MG63 (cell line): ENCODE results near the gene OR2S2. TPM values are rescaled to one million over a fixed set of nuclear protein-coding genes. Genes with fewer than 3 reads are reported as not detected.

Source experiments
- DNase-seq: peaks from one replicate; pipeline ENCODE4 v3.0.0-alpha.2; 2020
- H3K27me3 ChIP-seq: fragments of 250-450 bp; sonication (Bioruptor Pico); 2 replicates; pipeline ENCODE4 v1.5.1; 2020; ENCODE audit warnings: mild to moderate bottlenecking, moderate library complexity
- H3K36me3 ChIP-seq: fragments of 250-450 bp; sonication (Bioruptor Pico); 2 replicates; pipeline ENCODE4 v1.5.1; 2020; ENCODE audit warnings: mild to moderate bottlenecking, moderate library complexity
- H3K4me3 ChIP-seq: fragments of 250-450 bp; sonication (Bioruptor Pico); 2 replicates; pipeline ENCODE4 v1.5.1; 2020; ENCODE audit warnings: mild to moderate bottlenecking, moderate library complexity
- H3K9me3 ChIP-seq: fragments of 250-450 bp; sonication (Bioruptor Pico); 2 replicates; pipeline ENCODE4 v1.5.1; 2020; ENCODE audit warnings: mild to moderate bottlenecking, moderate library complexity
- total RNA-seq: library from RNA; depleted of rRNA; stranded (reverse); fragments of >200 nt; shearing (Covaris generic); gene quantifications from 2 replicates; pipeline ENCODE4 v1.2.3, GENCODE V29; 2014; ENCODE audit warnings: low replicate concordance

Gene OR2S2
- total RNA-seq, 1 experiment from 2014 or later: not detected

DNA sequence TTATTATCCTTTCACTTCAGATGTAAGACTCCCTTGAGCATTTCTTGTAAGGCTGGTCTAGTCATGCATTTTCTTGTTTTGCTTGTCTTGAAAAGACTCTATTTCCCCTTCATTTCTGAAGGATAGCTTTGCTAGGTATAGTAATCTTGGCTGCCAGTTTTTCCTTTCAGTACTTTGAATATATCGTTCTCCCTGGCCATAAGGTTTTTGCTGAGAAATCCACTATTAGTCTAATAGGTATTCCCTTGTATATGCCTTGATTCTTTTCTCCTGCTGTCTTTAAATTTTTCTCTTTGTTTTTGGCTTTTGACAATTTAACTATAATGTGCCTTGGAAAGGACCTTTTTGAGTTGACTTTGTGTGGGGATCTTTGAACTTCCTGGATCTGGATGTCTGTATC is 16.8 kb upstream of the OR2S2 start:
- H3K4me3 ChIP-seq: no peak overlapping the region
- DNase-seq: no peak
- no peaks in the 10 kb centered on the region for H3K36me3 ChIP-seq
- no peaks in the 10 kb centered on the region for H3K27me3 ChIP-seq
- H3K9me3 ChIP-seq: peaks cover 40% of the 10 kb centered on the region

DNA sequence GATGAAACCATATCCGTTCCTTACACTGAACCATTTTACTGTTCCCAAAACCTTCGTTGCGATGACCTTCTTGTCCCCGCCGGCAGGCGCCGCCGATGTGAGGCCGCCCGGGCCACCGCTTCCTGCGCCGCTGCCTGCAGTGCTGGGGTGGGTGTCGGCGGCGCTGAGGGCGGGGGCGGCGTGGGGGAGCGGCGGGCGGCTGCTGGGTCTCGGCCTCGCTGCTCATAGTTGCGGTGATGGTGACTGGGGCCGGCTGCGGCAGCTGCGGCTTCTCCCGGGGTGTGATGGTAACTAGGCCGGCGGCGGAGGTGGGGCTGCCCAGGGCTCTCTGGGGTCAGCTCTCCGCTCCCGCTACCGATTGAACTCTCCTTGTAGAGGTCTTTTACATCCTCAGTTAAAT is 14.1 kb upstream of the OR2S2 start:
- no peaks in the 10 kb centered on the region for H3K36me3 ChIP-seq
- H3K4me3 ChIP-seq: no peak overlapping the region
- H3K9me3 ChIP-seq: peaks cover 33% of the 10 kb centered on the region
- DNase-seq: no peak
- H3K27me3 ChIP-seq: no peaks in the 10 kb centered on the region

DNA sequence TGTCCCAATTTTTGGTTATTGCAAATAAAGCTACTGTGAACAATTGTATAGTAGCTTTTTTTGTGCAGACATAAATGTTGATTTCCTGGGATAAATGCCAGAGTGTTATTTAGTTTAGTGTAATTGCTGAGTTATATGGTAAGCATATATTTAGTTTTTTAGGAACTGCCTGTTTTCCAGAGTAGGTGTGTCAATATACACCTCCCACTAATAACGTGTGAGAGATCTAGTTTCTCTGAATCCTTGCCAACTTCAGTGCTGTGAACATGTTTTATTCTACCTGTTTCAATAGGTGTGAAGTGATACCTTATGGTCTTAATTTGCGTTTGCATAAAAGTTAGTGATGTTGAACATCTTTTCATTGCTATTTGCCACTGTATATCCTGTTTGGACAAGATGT is 9.1 kb upstream of the OR2S2 start:
- DNase-seq: no peak
- no peaks in the 10 kb centered on the region for H3K9me3 ChIP-seq
- H3K4me3 ChIP-seq: no peak overlapping the region
- no peaks in the 10 kb centered on the region for H3K27me3 ChIP-seq
- H3K36me3 ChIP-seq: no peaks in the 10 kb centered on the region

DNA sequence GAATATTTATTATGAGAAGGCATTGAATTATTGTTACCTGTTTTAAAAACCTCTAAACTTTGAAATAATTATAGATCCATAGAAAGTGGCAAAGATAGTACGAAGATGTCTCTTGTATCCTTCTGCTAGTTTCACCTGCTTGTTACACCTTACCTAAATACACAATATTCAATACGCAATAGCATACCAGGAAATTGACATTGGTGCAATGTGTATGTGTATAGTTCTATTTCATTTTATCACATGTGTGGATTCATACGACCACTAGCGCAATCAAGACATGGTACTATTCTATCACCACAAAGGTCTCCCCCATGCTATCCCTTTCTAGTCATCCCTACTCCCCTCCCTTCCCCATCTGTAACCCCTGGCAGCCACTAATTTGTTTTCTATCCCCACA is 8.5 kb upstream of the OR2S2 start:
- no peaks in the 10 kb centered on the region for H3K9me3 ChIP-seq
- H3K4me3 ChIP-seq: no peak overlapping the region
- DNase-seq: no peak
- H3K36me3 ChIP-seq: no peaks in the 10 kb centered on the region
- no peaks in the 10 kb centered on the region for H3K27me3 ChIP-seq

DNA sequence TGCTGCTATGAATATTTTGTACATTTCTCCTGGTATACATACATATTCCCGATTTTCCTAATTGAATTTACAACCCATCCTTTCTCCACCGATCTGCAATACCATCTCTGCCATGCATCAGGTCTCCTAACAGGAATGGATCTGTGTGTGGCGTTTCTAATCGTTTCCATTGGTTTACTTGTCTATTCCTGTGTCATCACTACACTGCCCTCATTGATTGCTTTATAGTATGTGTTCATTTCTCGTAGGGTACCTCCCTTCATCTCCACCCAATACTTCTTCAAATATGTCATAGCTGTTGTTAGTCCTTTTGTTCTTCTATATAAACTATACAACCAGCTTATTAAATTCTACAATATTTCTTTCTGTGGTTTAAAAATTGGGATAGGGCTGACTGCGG is 7.1 kb upstream of the OR2S2 start:
- no peaks in the 10 kb centered on the region for H3K9me3 ChIP-seq
- H3K4me3 ChIP-seq: no peak overlapping the region
- no peak for DNase-seq
- H3K36me3 ChIP-seq: no peaks in the 10 kb centered on the region
- no peaks in the 10 kb centered on the region for H3K27me3 ChIP-seq

DNA sequence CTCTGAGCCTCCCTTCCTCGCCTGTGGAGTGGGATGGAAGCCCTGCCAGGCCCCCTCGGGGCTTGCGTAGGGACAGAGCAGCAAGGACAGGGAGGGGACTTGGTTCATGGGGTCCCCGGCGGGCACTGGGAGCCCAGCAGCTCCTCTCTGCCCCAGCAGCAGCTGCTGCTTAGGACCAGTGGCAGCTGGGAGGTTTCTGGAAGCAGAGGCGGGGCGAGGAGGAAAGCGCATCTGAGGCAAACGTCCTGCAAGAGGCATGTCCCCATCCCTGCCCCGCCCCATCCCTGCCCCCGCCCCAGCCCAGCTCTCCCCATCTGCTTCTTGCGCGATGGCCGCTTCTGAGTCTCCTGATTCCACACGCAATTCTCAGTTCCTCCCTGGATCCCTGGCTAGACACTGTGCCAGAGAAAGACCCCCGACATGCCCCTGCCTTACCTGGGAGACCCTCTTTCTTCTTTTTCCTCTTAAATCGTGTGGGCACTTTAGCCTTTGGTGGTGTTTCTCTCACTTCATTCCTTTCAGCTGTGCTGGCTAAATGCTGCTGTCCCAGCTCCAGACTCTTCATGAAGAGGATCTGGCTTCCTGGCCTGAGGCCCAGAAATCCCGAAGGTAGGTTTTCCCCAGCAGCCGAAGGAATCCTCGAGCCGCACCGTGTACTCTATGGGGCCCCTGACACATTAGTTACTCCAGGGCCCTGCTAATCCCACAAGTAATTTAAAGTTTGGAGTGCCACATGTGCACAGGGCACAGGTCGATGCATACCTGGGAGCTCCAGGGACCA is 4.4 kb upstream of the OR2S2 start:
- Histone ChIP-seq H3K4me3 (peak overlapping the region; percentile 40), H3K36me3 (no peaks in the 10 kb centered on the region), H3K9me3 (no peaks in the 10 kb centered on the region), H3K27me3 (no peaks in the 10 kb centered on the region)
- DNase-seq: peak; percentile 95

DNA sequence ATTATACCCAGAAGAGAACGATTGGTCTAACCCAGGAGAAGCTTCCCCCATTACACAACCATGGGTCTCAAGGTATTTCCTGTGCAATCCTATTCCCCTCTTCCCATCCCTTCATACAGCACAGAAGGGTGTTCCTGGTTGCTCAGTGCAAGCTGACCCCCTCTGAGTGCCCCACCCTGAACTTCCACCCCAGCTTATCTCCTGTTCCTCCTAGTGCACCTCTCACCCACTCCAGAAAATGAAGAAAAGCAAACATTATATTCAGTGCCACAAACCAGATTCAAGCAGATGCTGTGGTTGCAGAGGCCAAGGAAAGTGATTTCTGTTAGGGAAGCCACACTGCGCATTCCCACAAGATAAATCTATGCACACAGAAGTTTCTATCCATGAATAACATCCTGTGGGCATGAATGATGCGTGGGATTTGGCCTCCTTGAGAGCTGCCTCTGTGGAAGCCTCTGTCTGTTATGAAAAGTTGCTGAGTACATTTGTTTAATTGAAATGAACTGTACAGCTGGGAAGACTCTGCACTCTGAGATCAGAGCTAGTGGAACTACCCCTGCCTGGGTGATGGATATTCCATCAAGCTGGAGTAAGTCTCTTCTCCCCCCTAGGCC is 2.2 kb upstream of the OR2S2 start:
- no peak overlapping the region for H3K4me3 ChIP-seq
- H3K9me3 ChIP-seq: no peaks in the 10 kb centered on the region
- H3K27me3 ChIP-seq: no peaks in the 10 kb centered on the region
- DNase-seq: peak; percentile 55
- H3K36me3 ChIP-seq: no peaks in the 10 kb centered on the region

DNA sequence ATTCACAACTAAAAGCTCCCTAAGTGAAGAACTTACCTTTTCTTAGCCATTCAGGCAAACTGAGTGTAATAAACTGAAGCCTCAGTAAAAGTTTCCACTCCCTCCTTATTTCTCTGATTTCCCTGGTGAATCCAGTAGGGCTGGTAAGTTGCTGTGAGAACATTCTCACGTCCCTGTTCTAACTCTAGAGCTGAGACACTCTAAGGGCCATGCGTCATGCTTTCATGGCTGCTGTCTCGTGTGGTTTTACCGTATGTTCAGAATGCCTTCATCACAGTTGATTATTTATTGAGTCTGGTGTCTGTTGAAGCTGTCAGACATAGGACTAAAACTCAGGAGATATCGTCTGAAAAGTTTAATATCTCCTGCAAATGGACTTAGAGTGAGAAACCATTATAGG is 1.3 kb downstream of the OR2S2 start:
- no peak overlapping the region for H3K4me3 ChIP-seq
- DNase-seq: no peak
- no peaks in the 10 kb centered on the region for H3K9me3 ChIP-seq
- H3K36me3 ChIP-seq: no peaks in the 10 kb centered on the region
- no peaks in the 10 kb centered on the region for H3K27me3 ChIP-seq

DNA sequence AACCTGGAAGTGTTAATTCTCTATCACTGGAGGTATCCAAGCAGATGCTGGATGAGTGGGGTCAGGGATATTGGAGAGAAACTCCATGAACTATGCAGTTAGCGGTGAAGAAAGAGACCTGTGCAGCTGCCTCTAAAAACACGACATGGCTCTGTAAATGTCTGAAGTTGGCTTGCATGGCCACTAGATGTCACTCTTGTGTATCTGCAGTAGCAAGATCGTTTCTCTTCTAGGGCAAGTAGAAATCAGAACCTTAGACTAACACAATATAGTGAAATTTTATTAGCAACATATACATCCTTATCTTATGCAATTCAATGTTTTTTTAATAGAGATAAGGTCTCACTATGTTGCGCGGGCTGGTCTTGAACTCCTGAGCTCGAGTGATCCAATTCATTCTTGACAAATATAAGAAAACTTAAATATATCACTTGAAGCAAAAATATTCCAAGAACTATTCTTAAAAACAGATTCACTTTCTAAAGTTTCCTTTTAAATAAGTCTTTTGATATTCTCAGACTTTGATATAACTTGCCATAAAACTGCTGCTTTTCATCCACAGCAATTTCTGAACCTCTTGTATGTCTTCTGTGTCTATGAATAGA is 2.9 kb downstream of the OR2S2 start:
- peak; percentile 76 for DNase-seq
- Histone ChIP-seq H3K27me3 (no peaks in the 10 kb centered on the region), H3K4me3 (no peak overlapping the region), H3K36me3 (0 out of 2 replicates have a peak, but pooled peaks cover 3% of the 10 kb centered on the region), H3K9me3 (peaks cover 3% of the 10 kb centered on the region; the same call in 1 of the 2 replicates)

DNA sequence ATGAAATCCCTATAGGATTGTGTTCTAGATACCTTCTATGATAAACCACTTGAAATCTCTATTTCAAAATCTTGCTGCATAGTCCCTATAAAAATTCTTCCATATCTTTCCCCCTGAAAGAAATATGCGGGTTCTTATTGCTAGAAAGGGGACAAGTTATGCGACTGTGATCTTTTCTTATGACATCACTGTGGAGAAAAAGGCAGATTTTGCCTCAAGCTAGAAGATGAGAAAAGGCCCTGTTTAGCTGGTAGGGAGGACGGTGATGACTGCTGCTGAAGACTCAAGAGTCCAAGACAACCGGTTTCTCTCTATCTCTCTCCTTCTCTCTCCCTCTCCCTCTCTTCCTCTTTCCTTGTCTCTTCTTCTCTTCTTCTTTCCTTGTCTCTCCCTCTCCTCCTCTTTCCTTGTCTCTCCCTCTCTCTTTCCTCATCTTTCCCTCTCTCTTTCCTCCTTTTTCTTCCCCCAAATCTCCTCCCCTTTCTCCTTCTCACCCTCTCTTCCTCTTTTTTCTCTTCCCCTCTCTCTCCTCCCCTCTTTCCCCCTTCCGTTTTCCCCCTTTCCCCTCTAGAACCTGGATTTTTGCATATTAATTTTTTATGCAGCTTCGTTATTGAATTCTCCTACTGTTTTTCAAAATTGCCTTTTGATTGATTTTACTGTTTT is 5.3 kb downstream of the OR2S2 start:
- 0 out of 2 replicates have a peak, but pooled peaks cover 3% of the 10 kb centered on the region for H3K36me3 ChIP-seq
- no peak overlapping the region for H3K4me3 ChIP-seq
- peaks cover 3% of the 10 kb centered on the region; the same call in 1 of the 2 replicates for H3K9me3 ChIP-seq
- H3K27me3 ChIP-seq: no peaks in the 10 kb centered on the region
- DNase-seq: no peak

DNA sequence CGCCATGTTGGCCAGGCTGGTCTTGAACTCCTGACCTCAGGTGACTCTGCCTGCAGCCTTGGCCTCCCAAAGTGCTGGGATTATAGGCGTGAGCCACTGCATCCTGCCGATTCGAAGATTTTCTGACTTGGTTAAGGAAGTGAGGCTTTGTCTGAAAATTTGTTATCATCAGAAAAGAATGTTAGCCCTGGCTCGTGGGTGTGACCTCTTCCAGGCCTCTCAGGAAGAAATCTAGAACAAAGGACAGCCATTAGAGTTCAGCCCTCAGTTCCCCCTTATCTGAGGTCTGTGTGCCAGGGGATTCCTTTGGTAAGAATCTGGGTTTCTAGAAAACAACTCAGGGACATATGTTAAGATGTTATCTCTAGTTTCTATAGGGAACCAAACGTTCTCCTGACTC is 6.2 kb downstream of the OR2S2 start:
- 0 out of 2 replicates have a peak, but pooled peaks cover 3% of the 10 kb centered on the region for H3K36me3 ChIP-seq
- DNase-seq: peak; percentile 86
- H3K4me3 ChIP-seq: no peak overlapping the region
- no peaks in the 10 kb centered on the region for H3K27me3 ChIP-seq
- peaks cover 3% of the 10 kb centered on the region; the same call in 1 of the 2 replicates for H3K9me3 ChIP-seq

DNA sequence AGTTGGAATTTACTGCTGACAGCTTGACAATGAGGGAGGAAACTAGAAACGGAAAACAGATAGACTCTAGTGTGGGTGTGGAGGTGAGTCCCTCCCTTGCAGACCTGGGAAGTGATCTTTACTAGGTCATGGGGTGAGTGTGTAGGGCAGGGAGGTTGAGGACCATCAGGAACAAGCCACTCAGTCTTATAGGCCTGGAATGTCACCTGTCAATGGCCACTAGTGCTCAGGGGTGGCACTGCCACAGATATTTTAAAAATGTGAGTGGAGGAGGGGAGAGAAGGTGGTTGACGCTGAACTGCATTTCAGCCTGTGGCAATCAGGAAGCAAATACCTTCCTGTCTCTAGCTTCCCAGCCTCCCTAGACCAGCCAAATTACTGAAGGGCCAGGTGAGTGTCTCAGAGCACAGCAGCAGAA is 9.0 kb downstream of the OR2S2 start:
- no peak overlapping the region for H3K4me3 ChIP-seq
- no peaks in the 10 kb centered on the region for H3K27me3 ChIP-seq
- peaks cover 3% of the 10 kb centered on the region; the same call in 1 of the 2 replicates for H3K9me3 ChIP-seq
- 0 out of 2 replicates have a peak, but pooled peaks cover 3% of the 10 kb centered on the region for H3K36me3 ChIP-seq
- no peak for DNase-seq

DNA sequence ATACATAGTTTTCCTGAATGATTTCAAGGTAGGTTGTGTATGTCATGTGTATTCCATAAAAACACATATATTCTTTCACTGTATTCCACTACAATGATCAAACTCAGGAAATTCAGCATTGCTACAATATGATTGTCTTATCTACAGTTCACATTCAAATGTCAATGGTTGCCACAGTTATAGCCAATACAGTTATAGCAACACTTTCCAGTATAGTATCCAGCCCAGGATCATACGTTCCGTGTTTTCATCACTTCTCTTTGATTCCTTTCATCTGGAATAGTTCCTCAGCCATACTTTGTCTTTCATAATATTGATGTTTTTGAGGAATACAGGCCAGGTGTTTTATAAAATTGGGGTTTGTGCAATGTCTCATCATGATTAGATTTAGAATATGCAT is 9.5 kb downstream of the OR2S2 start:
- DNase-seq: no peak
- H3K36me3 ChIP-seq: 0 out of 2 replicates have a peak, but pooled peaks cover 3% of the 10 kb centered on the region
- H3K9me3 ChIP-seq: peaks cover 3% of the 10 kb centered on the region; the same call in 1 of the 2 replicates

DNA sequence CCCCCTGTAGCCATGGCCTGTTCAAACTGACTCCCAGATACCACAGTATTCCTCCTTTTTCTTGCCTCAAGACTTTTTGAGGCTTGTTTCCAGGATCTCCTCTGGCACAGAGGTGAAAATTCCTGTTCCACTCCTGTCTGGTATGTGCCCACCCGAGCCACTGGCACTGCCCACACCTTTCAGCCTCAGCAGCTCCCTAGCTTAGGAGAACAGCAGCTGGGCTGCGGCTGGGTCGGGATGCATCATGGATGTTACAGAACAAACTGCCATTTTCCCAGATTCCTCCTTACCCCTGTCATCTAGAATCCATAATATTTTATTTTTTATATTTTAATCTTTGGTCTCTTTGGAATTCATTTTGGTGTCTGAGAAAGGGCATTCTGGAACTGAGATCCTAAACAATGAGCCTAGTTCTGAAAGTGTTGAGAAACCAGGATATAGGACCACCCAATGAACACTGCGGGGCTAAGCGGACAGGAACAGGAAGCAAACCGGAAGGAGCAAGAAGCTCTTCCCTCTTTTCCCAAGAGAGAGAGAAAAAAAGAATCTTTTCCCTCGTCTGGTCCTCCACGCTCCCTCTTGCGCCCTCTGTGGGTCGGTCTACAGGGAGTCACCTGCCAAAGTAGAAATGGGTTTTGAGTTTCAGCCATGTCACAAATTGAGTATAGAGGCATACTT is 12.5 kb downstream of the OR2S2 start:
- no peaks in the 10 kb centered on the region for H3K9me3 ChIP-seq
- H3K4me3 ChIP-seq: peak overlapping the region; percentile 28
- peak; percentile 96 for DNase-seq
- no peaks in the 10 kb centered on the region for H3K27me3 ChIP-seq
- no peaks in the 10 kb centered on the region for H3K36me3 ChIP-seq

More for the DNA sequence above, 9.5 kb downstream of the OR2S2 start:
- no peak overlapping the region for H3K4me3 ChIP-seq
- no peaks in the 10 kb centered on the region for H3K27me3 ChIP-seq

DNA sequence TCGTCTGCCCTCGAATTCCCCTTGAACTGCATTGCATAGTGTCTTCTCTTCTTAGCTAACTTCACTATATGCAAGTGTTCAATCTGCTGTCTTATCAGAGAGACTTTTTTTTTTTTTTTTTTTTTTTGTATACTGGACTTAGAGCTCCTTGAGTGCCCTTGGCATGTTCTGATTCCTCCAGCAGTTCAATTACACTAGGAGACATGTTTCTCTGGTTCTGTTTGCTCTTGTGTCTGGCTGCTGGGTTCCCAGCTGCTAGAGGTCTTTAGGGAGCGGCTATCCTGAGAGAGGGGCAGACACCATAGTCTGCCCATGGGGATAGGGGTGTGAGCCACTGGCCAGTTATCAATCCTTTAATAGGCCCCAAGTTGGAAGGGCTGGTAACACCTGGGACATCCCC is 13.1 kb downstream of the OR2S2 start:
- no peak overlapping the region for H3K4me3 ChIP-seq
- no peaks in the 10 kb centered on the region for H3K9me3 ChIP-seq
- no peaks in the 10 kb centered on the region for H3K27me3 ChIP-seq
- no peak for DNase-seq
- no peaks in the 10 kb centered on the region for H3K36me3 ChIP-seq

DNA sequence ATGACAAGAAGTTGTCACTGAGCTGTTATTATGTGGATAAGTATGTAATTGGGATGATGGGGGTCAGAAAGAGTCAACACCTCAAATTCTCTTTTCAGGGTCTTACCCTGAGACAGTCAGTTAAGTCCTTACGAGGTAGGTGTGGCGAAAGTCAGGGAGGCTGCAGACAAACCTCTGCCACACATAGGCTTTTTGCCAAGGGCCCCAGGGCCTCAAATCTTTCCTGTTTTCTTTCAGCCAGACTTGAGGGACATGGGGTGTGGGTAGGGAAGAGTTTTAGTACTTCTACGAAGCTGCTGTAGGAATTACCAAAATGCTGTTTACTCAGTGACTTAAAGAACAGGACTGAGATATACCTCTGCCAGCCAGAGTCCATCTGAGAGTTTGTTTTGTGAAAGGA is 13.8 kb downstream of the OR2S2 start:
- Histone ChIP-seq H3K9me3 (no peaks in the 10 kb centered on the region), H3K27me3 (no peaks in the 10 kb centered on the region), H3K36me3 (no peaks in the 10 kb centered on the region), H3K4me3 (no peak overlapping the region)
- no peak for DNase-seq
